Left hindlimb (tissue), 1 donor: Measurements from ENCODE around the gene SIAE.
A peak's percentile ranks its signal among the peaks of the same experiment; 100 is the strongest.
"Not testable (repeated sequence)": the region's sequence is repeated elsewhere in the genome, so short reads cannot be mapped to it uniquely, and the experiment has no call there.

Experiments
- DNase-seq: peaks from one replicate; pipeline ENCODE4 v3.0.0-alpha.2; 2018

The SIAE gene

GRCh38 chr11:124622531-124623451, 50.7 kb downstream of the SIAE start, which contains the start of gene TBRG1:
Gene TBRG1, plus strand, starts transcription at chr11:124622864. Its CDS starts 220 bp downstream, at chr11:124623084.
- DNase-seq = peak; percentile 96

GRCh38 chr11:124618863-124619262, 54.7 kb downstream of the SIAE start:
- DNase-seq = no peak

GRCh38 chr11:124612567-124613246, 60.8 kb downstream of the SIAE start:
- no peak for DNase-seq

GRCh38 chr11:124612045-124612444, 61.5 kb downstream of the SIAE start:
- DNase-seq = no peak

GRCh38 chr11:124611064-124611463, 62.5 kb downstream of the SIAE start, which contains the start of gene PANX3:
Gene PANX3, plus strand, starts transcription at chr11:124611428. Its CDS starts 129 bp downstream, at chr11:124611557.
- peak; percentile 60 for DNase-seq

GRCh38 chr11:124610295-124610694, 63.2 kb downstream of the SIAE start:
- no peak for DNase-seq

GRCh38 chr11:124608147-124608546, 65.4 kb downstream of the SIAE start:
- no peak for DNase-seq

- DNase-seq = no peak
Measured at GRCh38 chr11:124605719-124606118, 67.8 kb downstream of the SIAE start.

GRCh38 chr11:124602723-124603122, 70.8 kb downstream of the SIAE start:
- DNase-seq = not testable (repeated sequence)

GRCh38 chr11:124602193-124602592, 71.3 kb downstream of the SIAE start:
- DNase-seq = no peak

- no peak for DNase-seq
Measured at GRCh38 chr11:124600621-124601320, 72.8 kb downstream of the SIAE start.

- no peak for DNase-seq
Measured at GRCh38 chr11:124597626-124598025, 75.9 kb downstream of the SIAE start.

- no peak for DNase-seq
Measured at GRCh38 chr11:124595302-124595701, 78.2 kb downstream of the SIAE start.

- DNase-seq = no peak
Measured at GRCh38 chr11:124592627-124593026, 80.9 kb downstream of the SIAE start.

GRCh38 chr11:124591430-124591829, 82.1 kb downstream of the SIAE start:
- DNase-seq = no peak

GRCh38 chr11:124586238-124586860, 87.2 kb downstream of the SIAE start:
- peak; percentile 42 for DNase-seq

- no peak for DNase-seq
Measured at GRCh38 chr11:124584681-124585372, 88.7 kb downstream of the SIAE start.

- no peak for DNase-seq
Measured at GRCh38 chr11:124583781-124584180, 89.8 kb downstream of the SIAE start.
